Epithelial cell of proximal tubule (primary cell): ENCODE data around the gene USP37. TPM values are rescaled to one million over a fixed set of nuclear protein-coding genes. Genes with fewer than 3 reads are reported as not detected.

Source experiments
- DNase-seq: peaks from one replicate; pipeline ENCODE4 v3.0.0-alpha.2; 2011; ENCODE audit warnings: low read depth
- H3K4me3 ChIP-seq: 2 replicates; pipeline ENCODE4 v1.5.1; 2011; ENCODE audit warnings: low read depth, mild to moderate bottlenecking, low read length
- total RNA-seq: library from RNA; depleted of rRNA; stranded (reverse); fragments of >200 nt; gene quantifications from 2 replicates; pipeline ENCODE4 v1.2.3, GENCODE V29; 2015
- TF ChIP-seq, protein P1 (sequence below): conservative IDR thresholded peaks from 2 replicates; pipeline ENCODE4 v1.5.1; 2012; ENCODE audit warnings: low read depth, mild to moderate bottlenecking, low read length

USP37 gene
- total RNA-seq, 1 donor from 2014 or later, result 14.9 TPM

DNA sequence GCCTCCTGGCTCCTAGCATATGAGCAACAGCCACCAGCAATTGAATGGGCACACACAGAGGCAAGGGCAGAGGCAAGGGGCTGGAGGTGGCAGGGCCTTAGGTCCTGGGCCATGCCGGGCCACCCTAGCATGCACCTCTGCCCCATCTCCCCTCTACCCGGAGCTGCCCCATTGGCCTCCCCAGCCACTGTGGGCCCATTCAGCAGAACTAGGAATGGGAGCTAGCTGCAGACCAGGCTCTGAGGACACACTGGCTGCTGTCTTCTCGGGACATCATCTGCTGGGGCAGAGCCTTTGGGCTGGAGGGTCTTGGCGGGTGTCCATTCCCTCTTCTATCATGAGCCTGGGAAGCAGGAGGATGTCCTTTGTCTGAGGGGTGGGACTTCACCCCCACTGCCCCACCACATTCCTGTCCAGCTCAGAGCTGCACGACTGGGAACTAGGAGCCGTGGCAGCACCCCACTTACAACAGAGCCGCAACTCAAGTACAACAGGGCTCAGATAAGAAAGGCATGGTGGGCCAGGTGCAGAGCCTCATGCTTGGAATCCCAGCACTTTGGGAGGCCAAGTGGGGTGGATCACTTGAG is 148.4 kb downstream of the USP37 start:
- no peak overlapping the region for H3K4me3 ChIP-seq
- no peak for DNase-seq
- TF ChIP-seq, protein P1, sequence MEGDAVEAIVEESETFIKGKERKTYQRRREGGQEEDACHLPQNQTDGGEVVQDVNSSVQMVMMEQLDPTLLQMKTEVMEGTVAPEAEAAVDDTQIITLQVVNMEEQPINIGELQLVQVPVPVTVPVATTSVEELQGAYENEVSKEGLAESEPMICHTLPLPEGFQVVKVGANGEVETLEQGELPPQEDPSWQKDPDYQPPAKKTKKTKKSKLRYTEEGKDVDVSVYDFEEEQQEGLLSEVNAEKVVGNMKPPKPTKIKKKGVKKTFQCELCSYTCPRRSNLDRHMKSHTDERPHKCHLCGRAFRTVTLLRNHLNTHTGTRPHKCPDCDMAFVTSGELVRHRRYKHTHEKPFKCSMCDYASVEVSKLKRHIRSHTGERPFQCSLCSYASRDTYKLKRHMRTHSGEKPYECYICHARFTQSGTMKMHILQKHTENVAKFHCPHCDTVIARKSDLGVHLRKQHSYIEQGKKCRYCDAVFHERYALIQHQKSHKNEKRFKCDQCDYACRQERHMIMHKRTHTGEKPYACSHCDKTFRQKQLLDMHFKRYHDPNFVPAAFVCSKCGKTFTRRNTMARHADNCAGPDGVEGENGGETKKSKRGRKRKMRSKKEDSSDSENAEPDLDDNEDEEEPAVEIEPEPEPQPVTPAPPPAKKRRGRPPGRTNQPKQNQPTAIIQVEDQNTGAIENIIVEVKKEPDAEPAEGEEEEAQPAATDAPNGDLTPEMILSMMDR, result no peak

GRCh38 chr2:218418717-218419458 is 149.3 kb downstream of the USP37 start, which contains the start of gene VIL1:
VIL1 (plus strand) TSS chr2:218419123; CDS start chr2:218423779, 4,656 bp downstream.
- no peak for DNase-seq
- TF ChIP-seq, protein P1, result no peak
- H3K4me3 ChIP-seq, result no peak within 1 kb of the TSS

- TF ChIP-seq, protein P1, result no peak
- no peak overlapping the region for H3K4me3 ChIP-seq
- no peak for DNase-seq
Measured at GRCh38 chr2:218418321-218418716, 149.8 kb downstream of the USP37 start.

- H3K4me3 ChIP-seq, result no peak overlapping the region
- TF ChIP-seq, protein P1, result no peak
- no peak for DNase-seq
Measured at GRCh38 chr2:218407717-218408116, 160.4 kb downstream of the USP37 start.

DNA sequence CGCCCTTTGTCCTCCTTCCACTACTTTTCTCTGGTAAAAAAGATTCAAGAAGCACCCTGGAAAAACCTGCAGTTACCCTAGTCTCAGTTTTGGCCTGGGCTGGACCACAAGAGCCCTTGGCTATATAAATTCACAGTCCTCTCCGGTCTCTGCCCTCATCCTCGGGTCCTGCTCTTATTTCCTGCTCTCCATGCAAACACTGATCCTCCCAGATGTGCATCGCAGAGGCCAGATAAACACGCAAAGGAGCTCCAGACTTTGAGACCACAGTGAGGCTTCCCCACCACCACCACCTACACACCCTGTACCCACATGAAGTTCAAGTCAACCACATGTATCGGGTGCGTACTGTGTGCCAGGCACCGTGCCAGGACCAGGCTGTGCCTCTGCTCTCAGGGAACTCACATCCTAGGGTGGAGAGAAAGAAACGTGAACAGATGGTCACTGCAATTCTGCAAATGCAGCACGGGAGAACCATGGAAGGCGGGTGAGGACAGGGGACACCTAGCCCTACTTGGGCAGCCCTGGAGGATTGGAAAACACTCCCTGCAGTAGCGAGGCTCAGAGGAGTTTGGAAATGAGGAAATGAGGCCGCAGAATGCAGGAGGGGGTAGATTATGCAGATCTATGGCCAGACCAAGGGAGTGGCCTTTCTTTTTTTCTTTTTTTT is 161.1 kb downstream of the USP37 start:
- H3K4me3 ChIP-seq, result peak overlapping the region; percentile 50
- TF ChIP-seq, protein P1, result no peak
- DNase-seq, result no peak

DNA sequence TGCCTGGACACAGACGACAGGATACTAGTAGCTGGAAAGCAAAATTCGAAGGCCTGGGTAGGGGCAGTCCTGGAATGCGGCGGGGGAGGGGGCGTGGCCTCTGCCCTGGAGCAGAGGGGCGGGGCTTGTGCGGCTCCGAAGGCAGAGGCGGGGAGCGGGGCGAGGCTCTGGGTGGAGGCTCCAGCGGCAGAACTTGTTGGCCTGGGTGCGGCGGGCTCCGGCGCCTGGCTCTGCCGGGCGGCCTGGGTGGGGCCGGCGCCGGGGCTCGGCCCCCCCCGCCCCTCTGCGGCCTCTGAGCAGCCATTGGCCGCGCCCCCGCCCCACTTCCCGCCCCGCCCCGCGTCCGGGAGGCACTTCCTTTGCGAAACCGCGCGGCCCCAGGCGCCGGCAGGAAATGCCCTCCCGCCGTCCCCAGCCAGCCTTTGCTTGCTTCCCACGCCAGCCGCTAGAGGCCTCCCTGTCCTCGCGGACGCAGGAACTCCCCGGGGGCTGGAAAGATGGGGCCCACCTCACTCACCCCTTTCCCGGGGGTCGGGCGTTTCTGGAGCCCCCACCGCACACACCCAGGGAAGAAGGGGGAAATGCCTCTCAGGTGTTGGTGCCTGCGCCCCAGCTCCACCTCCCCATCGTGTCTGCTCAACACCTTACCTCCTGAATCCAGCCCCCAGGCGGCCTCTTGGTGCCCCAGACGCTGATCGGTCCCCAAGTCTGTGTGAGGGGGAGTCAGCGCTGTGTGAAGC is 161.8 kb downstream of the USP37 start:
- peak overlapping the region; percentile 50 for H3K4me3 ChIP-seq
- no peak for DNase-seq
- TF ChIP-seq, protein P1, result peak; percentile 74
